Measurements from ENCODE around the gene SPATS2.

Gene SPATS2

GRCh38 chr12:49342066-49342913 is 25.0 kb upstream of the SPATS2 start:
- TF ChIP-seq, protein P1, sequence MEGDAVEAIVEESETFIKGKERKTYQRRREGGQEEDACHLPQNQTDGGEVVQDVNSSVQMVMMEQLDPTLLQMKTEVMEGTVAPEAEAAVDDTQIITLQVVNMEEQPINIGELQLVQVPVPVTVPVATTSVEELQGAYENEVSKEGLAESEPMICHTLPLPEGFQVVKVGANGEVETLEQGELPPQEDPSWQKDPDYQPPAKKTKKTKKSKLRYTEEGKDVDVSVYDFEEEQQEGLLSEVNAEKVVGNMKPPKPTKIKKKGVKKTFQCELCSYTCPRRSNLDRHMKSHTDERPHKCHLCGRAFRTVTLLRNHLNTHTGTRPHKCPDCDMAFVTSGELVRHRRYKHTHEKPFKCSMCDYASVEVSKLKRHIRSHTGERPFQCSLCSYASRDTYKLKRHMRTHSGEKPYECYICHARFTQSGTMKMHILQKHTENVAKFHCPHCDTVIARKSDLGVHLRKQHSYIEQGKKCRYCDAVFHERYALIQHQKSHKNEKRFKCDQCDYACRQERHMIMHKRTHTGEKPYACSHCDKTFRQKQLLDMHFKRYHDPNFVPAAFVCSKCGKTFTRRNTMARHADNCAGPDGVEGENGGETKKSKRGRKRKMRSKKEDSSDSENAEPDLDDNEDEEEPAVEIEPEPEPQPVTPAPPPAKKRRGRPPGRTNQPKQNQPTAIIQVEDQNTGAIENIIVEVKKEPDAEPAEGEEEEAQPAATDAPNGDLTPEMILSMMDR (IDR thresholded peaks at IDR 0.05; ENCODE audit: control insufficient read depth, extremely low read depth, insufficient read depth), result peak; percentile 43

GRCh38 chr12:49342914-49343731 is 24.1 kb upstream of the SPATS2 start:
- TF ChIP-seq, protein P1 (IDR thresholded peaks at IDR 0.05; ENCODE audit: control insufficient read depth, extremely low read depth, insufficient read depth), result no peak
- no peak overlapping the region for H3K4me3 ChIP-seq (ENCODE audit: low read depth, low read length)
- DNase-seq (ENCODE audit: low read depth), result no peak

More at GRCh38 chr12:49342066-49342913, 25.0 kb upstream of the SPATS2 start:
- no peak for DNase-seq (ENCODE audit: low read depth)
- H3K4me3 ChIP-seq (ENCODE audit: low read depth, low read length), result no peak overlapping the region

DNA sequence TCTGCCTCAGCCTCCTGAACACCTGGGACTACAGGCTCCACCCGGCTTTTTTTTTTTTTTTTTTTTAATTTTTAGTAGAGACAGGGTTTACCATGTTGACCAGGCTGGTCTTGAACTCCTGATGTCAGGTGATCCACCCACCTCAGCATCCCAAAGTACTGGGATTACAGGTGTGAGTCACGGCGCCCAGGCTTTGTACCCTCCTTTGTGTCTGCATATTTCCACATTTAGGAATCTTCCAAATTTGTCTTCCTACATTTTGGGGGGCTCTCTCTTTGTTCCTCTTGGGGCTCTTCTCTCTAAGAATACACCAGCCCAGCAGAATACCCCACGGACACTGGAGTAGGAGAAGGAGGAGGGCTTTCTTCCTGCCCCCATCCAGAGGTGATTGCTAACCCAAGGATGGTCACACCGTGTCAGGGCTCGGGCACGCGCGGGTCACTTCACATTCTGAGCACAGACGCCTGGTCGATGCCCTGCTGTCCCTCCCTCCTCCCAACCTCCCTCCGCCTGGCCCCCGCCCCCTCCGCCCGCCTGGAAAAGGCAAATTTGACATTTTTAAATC is 22.7 kb upstream of the SPATS2 start:
- no peak for DNase-seq (ENCODE audit: low read depth)
- TF ChIP-seq, protein P1 (IDR thresholded peaks at IDR 0.05; ENCODE audit: control insufficient read depth, extremely low read depth, insufficient read depth), result no peak
- H3K4me3 ChIP-seq (ENCODE audit: low read depth, low read length), result no peak overlapping the region

GRCh38 chr12:49345051-49345824 is 22.0 kb upstream of the SPATS2 start:
- DNase-seq (ENCODE audit: low read depth), result no peak
- H3K4me3 ChIP-seq (ENCODE audit: low read depth, low read length), result no peak overlapping the region
- TF ChIP-seq, protein P1 (IDR thresholded peaks at IDR 0.05; ENCODE audit: control insufficient read depth, extremely low read depth, insufficient read depth), result no peak

GRCh38 chr12:49345825-49346658 is 21.2 kb upstream of the SPATS2 start:
- peak overlapping the region; percentile 25 for H3K4me3 ChIP-seq (ENCODE audit: low read depth, low read length)
- TF ChIP-seq, protein P1 (IDR thresholded peaks at IDR 0.05; ENCODE audit: control insufficient read depth, extremely low read depth, insufficient read depth), result no peak
- no peak for DNase-seq (ENCODE audit: low read depth)

All from LNCaP clone FGC (cell line).